ENCODE measurements around the gene RAET1L. TPM values are rescaled to one million over a fixed set of nuclear protein-coding genes. Genes with fewer than 3 reads are reported as not detected.
"Not testable (repeated sequence)": the region's sequence is repeated elsewhere in the genome, so short reads cannot be mapped to it uniquely, and the experiment has no call there.

RAET1L gene
- total RNA-seq, 1 experiment from 2014 or later = not detected

- in situ Hi-C loops (cut with HindIII; ENCODE audit: low pct_unique_long_range_greater_than_20kb, low sequenced_read_pairs) = no loop called here
- BruUV-seq (replicated peaks) = no TSS peak
- CTCF ChIA-PET = no interaction called here
- DNase-seq (ENCODE audit: low read depth, low spot score) (no peak), ATAC-seq (no peak)
- peaks cover 4% of the 10 kb centered on the region; the same call in 1 of the 2 replicates for H3K4me1 ChIP-seq (ENCODE audit: control insufficient read depth, insufficient read depth, low read length)
- TF ChIP-seq REST (IDR thresholded peaks at IDR 0.05; ENCODE audit: insufficient read depth in 1 of 2, low read depth in 2 of 2, low read length in 1 of 2) = no peak
- TF ChIP-seq CTCF (IDR thresholded peaks at IDR 0.05) = no peak
- no peak for TF ChIP-seq SIN3A (IDR thresholded peaks at IDR 0.05; ENCODE audit: borderline replicate concordance, insufficient read depth, low read depth, low read length)
- no peak for TF ChIP-seq POLR2AphosphoS5 (IDR thresholded peaks at IDR 0.05; ENCODE audit: low read depth, low read length)
- TF ChIP-seq TCF7L2 (IDR thresholded peaks at IDR 0.05; ENCODE audit: low read depth, low read length) = no peak
- H3K4me3 ChIP-seq (ENCODE audit: low read depth in 2 of 2, low read length in 2 of 2) = no peak overlapping the region
- H3K27ac ChIP-seq (ENCODE audit: low read length) = no peak overlapping the region
- no peaks in the 10 kb centered on the region for H3K9me3 ChIP-seq (ENCODE audit: control insufficient read depth, insufficient read depth, low read depth, low read length)
- H3K27me3 ChIP-seq (ENCODE audit: control insufficient read depth, insufficient read depth, low read length) = peaks cover 55% of the 10 kb centered on the region
- POLR2A ChIA-PET = no interaction called here
- no peaks in the 10 kb centered on the region for H3K36me3 ChIP-seq (ENCODE audit: control insufficient read depth, insufficient read depth, low read length)
- intact Hi-C loops (cut with micrococcal nuclease; ENCODE audit: unreplicated experiment) = no loop called here
Observed at GRCh38 chr6:149991838-149992237, 33.5 kb downstream of the RAET1L start.

- peak; percentile 54 for ATAC-seq
- H3K4me3 ChIP-seq (ENCODE audit: low read depth in 2 of 2, low read length in 2 of 2); intact Hi-C loops (cut with micrococcal nuclease; ENCODE audit: unreplicated experiment): not testable (repeated sequence)
Observed at GRCh38 chr6:149991472-149991795, 33.9 kb downstream of the RAET1L start.

GRCh38 chr6:149990661-149991471 lies 34.5 kb downstream of the RAET1L start:
- CTCF ChIA-PET = interaction anchor here (0.6 kb wide), 1 partner anchor 716 kb away, joined by 3 read pairs; no protein-coding TSS in a partner anchor
- TF ChIP-seq SIN3A (IDR thresholded peaks at IDR 0.05; ENCODE audit: borderline replicate concordance, insufficient read depth, low read depth, low read length) (no peak), REST (IDR thresholded peaks at IDR 0.05; ENCODE audit: insufficient read depth in 1 of 2, low read depth in 2 of 2, low read length in 1 of 2) (no peak), CTCF (IDR thresholded peaks at IDR 0.05) (no peak), TCF7L2 (IDR thresholded peaks at IDR 0.05; ENCODE audit: low read depth, low read length) (no peak), POLR2AphosphoS5 (IDR thresholded peaks at IDR 0.05; ENCODE audit: low read depth, low read length) (no peak)
- peaks cover 56% of the 10 kb centered on the region for H3K27me3 ChIP-seq (ENCODE audit: control insufficient read depth, insufficient read depth, low read length)
- peak; percentile 53 for ATAC-seq
- H3K4me1 ChIP-seq (ENCODE audit: control insufficient read depth, insufficient read depth, low read length) = peaks cover 4% of the 10 kb centered on the region; the same call in 1 of the 2 replicates
- no TSS peak for BruUV-seq (replicated peaks)
- no peak overlapping the region for H3K27ac ChIP-seq (ENCODE audit: low read length)
- POLR2A ChIA-PET = no interaction called here
- in situ Hi-C loops (cut with HindIII; ENCODE audit: low pct_unique_long_range_greater_than_20kb, low sequenced_read_pairs) (no loop called here), intact Hi-C loops (cut with micrococcal nuclease; ENCODE audit: unreplicated experiment) (no loop called here)
- H3K9me3 ChIP-seq (ENCODE audit: control insufficient read depth, insufficient read depth, low read depth, low read length) = no peaks in the 10 kb centered on the region
- DNase-seq (ENCODE audit: low read depth, low spot score) = no peak
- H3K36me3 ChIP-seq (ENCODE audit: control insufficient read depth, insufficient read depth, low read length) = no peaks in the 10 kb centered on the region
- H3K4me3 ChIP-seq (ENCODE audit: low read depth in 2 of 2, low read length in 2 of 2) = peak overlapping the region; percentile 36 to 52

More at GRCh38 chr6:149991472-149991795, 33.9 kb downstream of the RAET1L start:
- CTCF ChIA-PET; POLR2A ChIA-PET; H3K36me3 ChIP-seq (ENCODE audit: control insufficient read depth, insufficient read depth, low read length); H3K9me3 ChIP-seq (ENCODE audit: control insufficient read depth, insufficient read depth, low read depth, low read length); H3K4me1 ChIP-seq (ENCODE audit: control insufficient read depth, insufficient read depth, low read length); DNase-seq (ENCODE audit: low read depth, low spot score); in situ Hi-C loops (cut with HindIII; ENCODE audit: low pct_unique_long_range_greater_than_20kb, low sequenced_read_pairs); BruUV-seq (replicated peaks); H3K27ac ChIP-seq (ENCODE audit: low read length): not testable (repeated sequence)
- H3K27me3 ChIP-seq (ENCODE audit: control insufficient read depth, insufficient read depth, low read length) = peaks cover 54% of the 10 kb centered on the region

All from Panc1 (cell line).